Pericardium fibroblast (primary cell): ENCODE measurements around the gene QRFP. TPM values are rescaled to one million over a fixed set of nuclear protein-coding genes. Genes with fewer than 3 reads are reported as not detected.

ENCODE experiments used
- total RNA-seq: library from RNA; depleted of rRNA; stranded (reverse); fragments of >200 nt; gene quantifications from 2 replicates; pipeline ENCODE4 v1.2.3, GENCODE V29; 2015

The QRFP gene, protein sequence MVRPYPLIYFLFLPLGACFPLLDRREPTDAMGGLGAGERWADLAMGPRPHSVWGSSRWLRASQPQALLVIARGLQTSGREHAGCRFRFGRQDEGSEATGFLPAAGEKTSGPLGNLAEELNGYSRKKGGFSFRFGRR
- total RNA-seq: not detected in 2 replicates

GRCh38 chr9:130896233-130897014 is at the start of gene QRFP:
QRFP (minus strand) TSS chr9:130896812; CDS start chr9:130893838, 2,974 bp downstream.

GRCh38 chr9:130938652-130939404 is 42.2 kb upstream of the QRFP start, which contains the start of gene FIBCD1:
FIBCD1 (minus strand) TSS chr9:130939247; CDS start chr9:130938607, 640 bp downstream.

Other genes with a start within 250 kb of the QRFP start
- 0.12 TPM in 1 of 2 replicates, not detected in the other for gene PRDM12, start 232.2 kb downstream of the QRFP start, total RNA-seq
- gene EXOSC2, start 203.0 kb downstream of the QRFP start, total RNA-seq: 18.3 and 22.3 TPM in 2 replicates
- gene ABL1, start 61.6 kb downstream of the QRFP start, total RNA-seq: 47.7 and 59.8 TPM in 2 replicates
- 1.4 TPM in 2 replicates for gene FIBCD1, start 42.4 kb upstream of the QRFP start, total RNA-seq
- gene LAMC3, start 112.4 kb upstream of the QRFP start, total RNA-seq: 0.09 and 5.1 TPM in 2 replicates
- gene AIF1L, start 199.7 kb upstream of the QRFP start, total RNA-seq: 1.2 and 2.5 TPM in 2 replicates
- gene NUP214, start 228.8 kb upstream of the QRFP start, total RNA-seq: 9.5 and 9.7 TPM in 2 replicates